Parathyroid adenoma (tissue), 2 donors: ENCODE measurements around the gene PRKCE.

Experiments used
- H2AFZ ChIP-seq: fragments of 300-600 bp; sonication (generic); one replicate; pipeline ENCODE4 v1.7.0; 2017; ENCODE audit warnings: antibody characterized with exemption, mild to moderate bottlenecking
- H3K27ac ChIP-seq: fragments of 300-600 bp; sonication (generic); one replicate; pipeline ENCODE4 v1.7.0; 2017
- H3K27me3 ChIP-seq: fragments of 300-600 bp; sonication (generic); one replicate; pipeline ENCODE4 v1.7.0; 2017; ENCODE audit warnings: low read length; ENCODE audit not compliant: control insufficient read depth, insufficient read depth
- H3K36me3 ChIP-seq: fragments of 300-600 bp; sonication (generic); one replicate; pipeline ENCODE4 v1.7.0; 2017; ENCODE audit warnings: low read length; ENCODE audit not compliant: control insufficient read depth, insufficient read depth
- H3K4me1 ChIP-seq: fragments of 300-600 bp; sonication (generic); one replicate; pipeline ENCODE4 v1.7.0; 2017; ENCODE audit warnings: control low read depth
- H3K4me2 ChIP-seq: fragments of 300-600 bp; sonication (generic); one replicate; pipeline ENCODE4 v1.7.0; 2017; ENCODE audit warnings: low read length
- H3K4me3 ChIP-seq: fragments of 300-600 bp; sonication (generic); one replicate; pipeline ENCODE4 v1.7.0; 2017; ENCODE audit warnings: low read depth, low read length
- H3K79me2 ChIP-seq: fragments of 300-600 bp; sonication (generic); one replicate; pipeline ENCODE4 v1.7.0; 2017; ENCODE audit warnings: control low read depth
- H3K9ac ChIP-seq: fragments of 300-600 bp; sonication (generic); one replicate; pipeline ENCODE4 v1.7.0; 2017; ENCODE audit warnings: mild to moderate bottlenecking
- H3K9me3 ChIP-seq: fragments of 300-600 bp; sonication (generic); one replicate; pipeline ENCODE4 v1.7.0; 2017; ENCODE audit warnings: low read length; ENCODE audit not compliant: control insufficient read depth
- TF ChIP-seq, protein P1 (sequence below): fragments of 300-600 bp; sonication (generic); IDR thresholded peaks from one replicate; pipeline ENCODE4 v1.7.0; 2017; ENCODE audit warnings: antibody characterized with exemption, mild to moderate bottlenecking
- donor health status: primary hyperparathyroidism.

The PRKCE gene

GRCh38 chr2:45610281-45611019 is 41.0 kb upstream of the PRKCE start:
- H3K4me3 ChIP-seq: peak overlapping the region; percentile 80
- H3K4me1 ChIP-seq: peaks cover 9% of the 10 kb centered on the region
- H3K4me2 ChIP-seq: peak overlapping the region; percentile 48
- H2AFZ ChIP-seq: peak overlapping the region; percentile 79
- no peaks in the 10 kb centered on the region for H3K27me3 ChIP-seq
- no peaks in the 10 kb centered on the region for H3K9me3 ChIP-seq
- no peaks in the 10 kb centered on the region for H3K36me3 ChIP-seq
- peak overlapping the region; percentile 51 for H3K9ac ChIP-seq
- H3K79me2 ChIP-seq: peaks cover 24% of the 10 kb centered on the region
- peak overlapping the region; percentile 86 for H3K27ac ChIP-seq
- TF ChIP-seq, protein P1, sequence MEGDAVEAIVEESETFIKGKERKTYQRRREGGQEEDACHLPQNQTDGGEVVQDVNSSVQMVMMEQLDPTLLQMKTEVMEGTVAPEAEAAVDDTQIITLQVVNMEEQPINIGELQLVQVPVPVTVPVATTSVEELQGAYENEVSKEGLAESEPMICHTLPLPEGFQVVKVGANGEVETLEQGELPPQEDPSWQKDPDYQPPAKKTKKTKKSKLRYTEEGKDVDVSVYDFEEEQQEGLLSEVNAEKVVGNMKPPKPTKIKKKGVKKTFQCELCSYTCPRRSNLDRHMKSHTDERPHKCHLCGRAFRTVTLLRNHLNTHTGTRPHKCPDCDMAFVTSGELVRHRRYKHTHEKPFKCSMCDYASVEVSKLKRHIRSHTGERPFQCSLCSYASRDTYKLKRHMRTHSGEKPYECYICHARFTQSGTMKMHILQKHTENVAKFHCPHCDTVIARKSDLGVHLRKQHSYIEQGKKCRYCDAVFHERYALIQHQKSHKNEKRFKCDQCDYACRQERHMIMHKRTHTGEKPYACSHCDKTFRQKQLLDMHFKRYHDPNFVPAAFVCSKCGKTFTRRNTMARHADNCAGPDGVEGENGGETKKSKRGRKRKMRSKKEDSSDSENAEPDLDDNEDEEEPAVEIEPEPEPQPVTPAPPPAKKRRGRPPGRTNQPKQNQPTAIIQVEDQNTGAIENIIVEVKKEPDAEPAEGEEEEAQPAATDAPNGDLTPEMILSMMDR: peak; percentile 33

- Histone ChIP-seq H3K9me3 (no peaks in the 10 kb centered on the region), H3K27ac (peak within 1 kb of the TSS; percentile 86), H3K36me3 (no peaks in the 10 kb centered on the region), H3K4me2 (peak within 1 kb of the TSS; percentile 48), H3K79me2 (peaks cover 24% of the 10 kb centered on the region), H3K4me1 (peaks cover 9% of the 10 kb centered on the region), H3K27me3 (no peaks in the 10 kb centered on the region), H3K9ac (peak within 1 kb of the TSS; percentile 51), H2AFZ (peak within 1 kb of the TSS; percentile 79), H3K4me3 (peak within 1 kb of the TSS; percentile 80)
- TF ChIP-seq, protein P1: no peak
Measured at GRCh38 chr2:45611020-45611859, 40.2 kb upstream of the PRKCE start, which contains the start of gene SRBD1. Gene SRBD1 (minus strand): TSS chr2:45611267. CDS start chr2:45605441, 5,826 bp downstream.

GRCh38 chr2:45612285-45612684 is 39.2 kb upstream of the PRKCE start:
- Histone ChIP-seq H3K9me3 (no peaks in the 10 kb centered on the region), H3K4me1 (peaks cover 9% of the 10 kb centered on the region), H2AFZ (peak overlapping the region; percentile 79), H3K27ac (peak overlapping the region; percentile 86), H3K4me2 (no peak overlapping the region), H3K79me2 (peaks cover 24% of the 10 kb centered on the region), H3K27me3 (no peaks in the 10 kb centered on the region), H3K9ac (no peak overlapping the region), H3K4me3 (no peak overlapping the region), H3K36me3 (no peaks in the 10 kb centered on the region)
- TF ChIP-seq, protein P1: no peak

- Histone ChIP-seq H3K9me3 (no peaks in the 10 kb centered on the region), H3K27me3 (no peaks in the 10 kb centered on the region), H2AFZ (no peak overlapping the region), H3K4me3 (no peak overlapping the region), H3K36me3 (no peaks in the 10 kb centered on the region), H3K9ac (no peak overlapping the region), H3K27ac (peak overlapping the region; percentile 86), H3K4me1 (peaks cover 9% of the 10 kb centered on the region), H3K4me2 (no peak overlapping the region), H3K79me2 (peaks cover 24% of the 10 kb centered on the region)
- TF ChIP-seq, protein P1: no peak
Measured at GRCh38 chr2:45612731-45613130, 38.7 kb upstream of the PRKCE start.
